Measurements from ENCODE around the gene HDHD5.

The HDHD5 gene

GRCh38 chr22:17105143-17106129 is 53.6 kb downstream of the HDHD5 start:
- no peak for DNase-seq (ENCODE audit: low spot score)

- no peak for DNase-seq (ENCODE audit: low spot score)
Measured at GRCh38 chr22:17104336-17104935, 54.6 kb downstream of the HDHD5 start.

GRCh38 chr22:17103351-17103750 is 55.7 kb downstream of the HDHD5 start:
- no peak for DNase-seq (ENCODE audit: low spot score)

- DNase-seq (ENCODE audit: low spot score), result no peak
Measured at GRCh38 chr22:17102297-17102667, 56.8 kb downstream of the HDHD5 start.

- no peak for DNase-seq (ENCODE audit: low spot score)
Measured at GRCh38 chr22:17101475-17102296, 57.4 kb downstream of the HDHD5 start.

GRCh38 chr22:17100621-17101020 is 58.5 kb downstream of the HDHD5 start:
- DNase-seq (ENCODE audit: low spot score), result no peak

GRCh38 chr22:17098379-17098819 is 60.7 kb downstream of the HDHD5 start:
- no peak for DNase-seq (ENCODE audit: low spot score)

GRCh38 chr22:17097701-17098100 is 61.4 kb downstream of the HDHD5 start:
- no peak for DNase-seq (ENCODE audit: low spot score)

GRCh38 chr22:17097062-17097461 is 62.0 kb downstream of the HDHD5 start:
- DNase-seq (ENCODE audit: low spot score), result no peak

- DNase-seq (ENCODE audit: low spot score), result no peak
Measured at GRCh38 chr22:17096071-17096470, 63.0 kb downstream of the HDHD5 start.

- DNase-seq (ENCODE audit: low spot score), result no peak
Measured at GRCh38 chr22:17095538-17095937, 63.5 kb downstream of the HDHD5 start.

- no peak for DNase-seq (ENCODE audit: low spot score)
Measured at GRCh38 chr22:17093081-17093480, 66.0 kb downstream of the HDHD5 start.

GRCh38 chr22:17091851-17092250 is 67.2 kb downstream of the HDHD5 start:
- DNase-seq (ENCODE audit: low spot score), result no peak

- no peak for DNase-seq (ENCODE audit: low spot score)
Measured at GRCh38 chr22:17090550-17090949, 68.5 kb downstream of the HDHD5 start.
